Cerebellar cortex (tissue), 1 donor: Measurements from ENCODE around the gene HERPUD1.
"Not testable (repeated sequence)": the region's sequence is repeated elsewhere in the genome, so short reads cannot be mapped to it uniquely, and the experiment has no call there.

Experiments used
- DNase-seq: peaks from one replicate; pipeline ENCODE4 v3.0.0-alpha.2; 2015; ENCODE audit warnings: low spot score

The HERPUD1 gene

GRCh38 chr16:56960681-56961281 lies 28.8 kb downstream of the HERPUD1 start:
- DNase-seq = no peak

GRCh38 chr16:56961386-56961785 lies 29.4 kb downstream of the HERPUD1 start:
- no peak for DNase-seq

- no peak for DNase-seq
Observed at GRCh38 chr16:56961851-56962281, 29.9 kb downstream of the HERPUD1 start, which contains the start of gene CETP. Gene CETP, plus strand, starts transcription at chr16:56961950. Its CDS starts 30 bp downstream, at chr16:56961980.

GRCh38 chr16:56964243-56965148 lies 32.6 kb downstream of the HERPUD1 start:
- DNase-seq = peak; percentile 52

- DNase-seq = no peak
Observed at GRCh38 chr16:56965149-56966092, 33.5 kb downstream of the HERPUD1 start.

- DNase-seq = no peak
Observed at GRCh38 chr16:56966093-56966475, 34.1 kb downstream of the HERPUD1 start.

GRCh38 chr16:56967733-56968132 lies 35.8 kb downstream of the HERPUD1 start:
- no peak for DNase-seq

- DNase-seq = no peak
Observed at GRCh38 chr16:56969769-56970168, 37.8 kb downstream of the HERPUD1 start.

GRCh38 chr16:56970934-56971767 lies 39.2 kb downstream of the HERPUD1 start:
- no peak for DNase-seq

GRCh38 chr16:56971768-56972043 lies 39.8 kb downstream of the HERPUD1 start:
- no peak for DNase-seq

GRCh38 chr16:56972403-56973293 lies 40.7 kb downstream of the HERPUD1 start:
- DNase-seq = no peak

- no peak for DNase-seq
Observed at GRCh38 chr16:56973294-56973689, 41.4 kb downstream of the HERPUD1 start.

GRCh38 chr16:56973899-56974298 lies 42.0 kb downstream of the HERPUD1 start:
- DNase-seq = not testable (repeated sequence)

- DNase-seq = no peak
Observed at GRCh38 chr16:56974549-56975300, 42.8 kb downstream of the HERPUD1 start.

GRCh38 chr16:56975714-56976113 lies 43.8 kb downstream of the HERPUD1 start:
- DNase-seq = no peak

- peak; percentile 55 for DNase-seq
Observed at GRCh38 chr16:56977216-56977615, 45.3 kb downstream of the HERPUD1 start.

GRCh38 chr16:56977823-56978430 lies 46.0 kb downstream of the HERPUD1 start:
- no peak for DNase-seq

GRCh38 chr16:56980201-56980535 lies 48.2 kb downstream of the HERPUD1 start:
- DNase-seq = no peak
